ENCODE measurements around the gene PRRC2C. TPM values are rescaled to one million over a fixed set of nuclear protein-coding genes. Genes with fewer than 3 reads are reported as not detected.
A peak's percentile ranks its signal among the peaks of the same experiment; 100 is the strongest.
"Not testable (repeated sequence)": the region's sequence is repeated elsewhere in the genome, so short reads cannot be mapped to it uniquely, and the experiment has no call there.

Gene PRRC2C
- total RNA-seq, 2 donors from 2014 or later = 331 to 343 TPM

DNA sequence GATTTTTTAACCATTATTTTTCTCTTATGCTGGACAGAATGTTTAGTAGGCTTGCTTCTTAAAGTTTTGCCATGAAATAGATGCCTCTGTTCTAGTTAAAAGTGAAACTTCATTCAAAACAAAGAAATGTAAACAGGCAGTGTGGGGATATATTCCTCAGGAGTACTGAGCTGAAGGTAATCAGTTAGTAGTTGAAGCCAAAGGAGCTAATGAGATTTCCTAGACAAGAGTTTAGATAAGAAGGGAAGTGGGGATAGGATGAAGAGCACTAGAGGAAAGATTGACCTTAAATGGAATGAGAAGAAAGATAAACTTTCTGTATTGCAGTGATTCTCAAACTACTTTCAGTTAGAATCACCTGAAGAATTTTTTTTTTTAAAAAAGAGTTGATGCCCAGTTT is 23.9 kb downstream of the PRRC2C start:
- ATAC-seq (no peak), DNase-seq (ENCODE audit: low spot score) (no peak)
- H3K9me3 Mint-ChIP-seq = no peaks in the 10 kb centered on the region
- peak overlapping the region; percentile 34 for H3K4me3 Mint-ChIP-seq
- H3K4me1 Mint-ChIP-seq (ENCODE audit: low read depth in 2 of 2) = peaks cover 68 to 86% of the 10 kb centered on the region in 2 donors
- H3K27me3 Mint-ChIP-seq = no peaks in the 10 kb centered on the region
- H3K27ac Mint-ChIP-seq = peak overlapping the region in 1 of 2 donors; percentile 79
- no peaks in the 10 kb centered on the region for H3K36me3 Mint-ChIP-seq

GRCh38 chr1:171513743-171514142 is 28.4 kb downstream of the PRRC2C start:
- no peak for DNase-seq (ENCODE audit: low spot score)
- H3K9me3 Mint-ChIP-seq = no peaks in the 10 kb centered on the region
- no peaks in the 10 kb centered on the region for H3K27me3 Mint-ChIP-seq
- H3K4me3 Mint-ChIP-seq = no peak overlapping the region
- H3K4me1 Mint-ChIP-seq (ENCODE audit: low read depth in 2 of 2) = peaks cover 55 to 64% of the 10 kb centered on the region in 2 donors
- H3K36me3 Mint-ChIP-seq = peaks cover 30% of the 10 kb centered on the region
- H3K27ac Mint-ChIP-seq = peak overlapping the region; percentile 78 to 92
- ATAC-seq = no peak

DNA sequence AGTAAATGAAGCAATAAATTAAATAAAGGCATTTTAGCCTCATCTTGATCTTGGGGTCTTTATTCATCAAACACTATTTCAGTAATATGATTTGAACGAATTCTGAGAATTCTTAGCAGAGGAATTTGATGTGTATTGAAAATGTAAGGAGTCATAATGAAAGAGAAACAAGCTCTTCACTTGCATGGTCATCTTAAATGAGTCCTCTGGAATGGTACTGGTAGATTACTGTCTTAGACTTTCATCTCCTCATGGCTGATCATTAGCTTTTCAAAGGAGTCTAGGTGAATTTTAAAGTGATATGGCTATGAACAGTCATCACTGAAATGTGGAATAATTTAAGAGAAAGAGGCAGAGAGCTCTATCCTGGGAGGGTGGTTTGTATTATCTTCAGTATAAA is 30.0 kb downstream of the PRRC2C start:
- H3K27ac Mint-ChIP-seq = peak overlapping the region; percentile 78 to 92
- peaks cover 46 to 53% of the 10 kb centered on the region in 2 donors for H3K4me1 Mint-ChIP-seq (ENCODE audit: low read depth in 2 of 2)
- DNase-seq (ENCODE audit: low spot score) = no peak
- no peaks in the 10 kb centered on the region for H3K9me3 Mint-ChIP-seq
- ATAC-seq = peak; percentile 72 to 77
- no peaks in the 10 kb centered on the region for H3K27me3 Mint-ChIP-seq
- H3K4me3 Mint-ChIP-seq = peak overlapping the region; percentile 61
- peaks cover 30% of the 10 kb centered on the region for H3K36me3 Mint-ChIP-seq

- H3K4me1 Mint-ChIP-seq (ENCODE audit: low read depth in 2 of 2) = peaks cover 41 to 48% of the 10 kb centered on the region in 2 donors
- DNase-seq (ENCODE audit: low spot score) (no peak), ATAC-seq (no peak)
- peaks cover 30% of the 10 kb centered on the region for H3K36me3 Mint-ChIP-seq
- H3K27me3 Mint-ChIP-seq = no peaks in the 10 kb centered on the region
- peak overlapping the region; percentile 78 to 92 for H3K27ac Mint-ChIP-seq
- peak overlapping the region; percentile 61 for H3K4me3 Mint-ChIP-seq
- H3K9me3 Mint-ChIP-seq = no peaks in the 10 kb centered on the region
Observed at GRCh38 chr1:171515741-171516140, 30.4 kb downstream of the PRRC2C start.

GRCh38 chr1:171521567-171521966 is 36.2 kb downstream of the PRRC2C start:
- H3K27me3 Mint-ChIP-seq = no peaks in the 10 kb centered on the region
- ATAC-seq = no peak
- H3K27ac Mint-ChIP-seq = peak overlapping the region in 1 of 2 donors; percentile 59
- H3K4me3 Mint-ChIP-seq = no peak overlapping the region
- no peaks in the 10 kb centered on the region for H3K9me3 Mint-ChIP-seq
- DNase-seq (ENCODE audit: low spot score) = no peak
- peaks cover 24% of the 10 kb centered on the region for H3K36me3 Mint-ChIP-seq
- peaks cover 13 to 14% of the 10 kb centered on the region in 2 donors for H3K4me1 Mint-ChIP-seq (ENCODE audit: low read depth in 2 of 2)

GRCh38 chr1:171530676-171531075 is 45.3 kb downstream of the PRRC2C start:
- ATAC-seq (no peak), DNase-seq (ENCODE audit: low spot score) (no peak)
- Mint-ChIP-seq H3K9me3 (no peaks in the 10 kb centered on the region), H3K4me1 (ENCODE audit: low read depth in 2 of 2) (peaks cover 15 to 17% of the 10 kb centered on the region in 2 donors), H3K4me3 (no peak overlapping the region), H3K27me3 (no peaks in the 10 kb centered on the region), H3K27ac (no peak overlapping the region), H3K36me3 (peaks cover 45% of the 10 kb centered on the region)

DNA sequence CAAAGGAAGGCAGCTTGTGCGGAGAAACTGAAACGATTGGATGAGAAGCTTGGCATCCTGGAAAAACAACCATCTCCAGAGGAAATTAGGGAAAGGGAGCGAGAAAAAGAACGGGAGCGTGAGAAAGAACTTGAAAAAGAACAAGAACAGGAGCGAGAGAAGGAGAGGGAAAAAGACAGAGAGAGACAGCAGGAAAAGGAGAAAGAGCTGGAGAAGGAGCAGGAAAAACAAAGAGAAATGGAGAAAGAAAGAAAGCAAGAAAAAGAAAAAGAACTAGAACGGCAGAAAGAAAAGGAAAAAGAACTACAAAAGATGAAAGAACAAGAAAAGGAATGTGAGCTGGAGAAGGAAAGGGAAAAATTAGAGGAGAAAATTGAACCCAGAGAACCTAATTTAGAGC is 47.2 kb downstream of the PRRC2C start:
- peak overlapping the region in 1 of 2 donors; percentile 10 for H3K27ac Mint-ChIP-seq
- peaks cover 53% of the 10 kb centered on the region for H3K36me3 Mint-ChIP-seq
- ATAC-seq = no peak

DNA sequence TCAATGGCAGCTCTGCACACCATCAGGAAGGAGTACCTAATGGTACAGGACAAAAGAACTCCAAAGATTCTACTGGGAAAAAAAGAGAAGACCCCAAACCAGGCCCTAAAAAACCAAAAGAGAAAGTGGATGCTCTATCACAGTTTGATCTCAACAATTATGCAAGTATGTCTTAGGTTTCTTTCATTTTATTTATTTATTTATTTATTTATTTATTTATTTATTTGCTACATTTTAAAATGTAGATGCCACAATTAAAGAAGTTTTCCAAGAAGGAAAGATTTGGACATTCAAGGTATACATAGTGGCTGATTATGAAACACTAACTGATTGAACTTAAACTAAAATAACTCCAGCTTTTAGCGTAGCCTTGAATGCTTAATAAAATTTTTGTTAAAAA is 60.2 kb downstream of the PRRC2C start:
- Mint-ChIP-seq H3K9me3 (no peaks in the 10 kb centered on the region), H3K27me3 (no peaks in the 10 kb centered on the region), H3K27ac (no peak overlapping the region), H3K4me3 (no peak overlapping the region), H3K36me3 (peaks cover 25% of the 10 kb centered on the region), H3K4me1 (ENCODE audit: low read depth in 2 of 2) (peaks cover 9 to 11% of the 10 kb centered on the region in 2 donors)
- DNase-seq (ENCODE audit: low spot score) = no peak
- ATAC-seq = no peak

More for the DNA sequence above, 47.2 kb downstream of the PRRC2C start:
- Mint-ChIP-seq H3K4me3 (no peak overlapping the region), H3K27me3 (no peaks in the 10 kb centered on the region), H3K9me3 (no peaks in the 10 kb centered on the region), H3K4me1 (ENCODE audit: low read depth in 2 of 2) (peaks cover 13 to 17% of the 10 kb centered on the region in 2 donors)
- no peak for DNase-seq (ENCODE audit: low spot score)

- ATAC-seq = no peak
- Mint-ChIP-seq H3K27ac (no peak overlapping the region), H3K27me3 (no peaks in the 10 kb centered on the region), H3K36me3 (peaks cover 38% of the 10 kb centered on the region), H3K4me1 (ENCODE audit: low read depth in 2 of 2) (peaks cover 31 to 35% of the 10 kb centered on the region in 2 donors), H3K4me3 (no peak overlapping the region), H3K9me3 (no peaks in the 10 kb centered on the region)
- no peak for DNase-seq (ENCODE audit: low spot score)
Observed at GRCh38 chr1:171550050-171550449, 64.7 kb downstream of the PRRC2C start.

DNA sequence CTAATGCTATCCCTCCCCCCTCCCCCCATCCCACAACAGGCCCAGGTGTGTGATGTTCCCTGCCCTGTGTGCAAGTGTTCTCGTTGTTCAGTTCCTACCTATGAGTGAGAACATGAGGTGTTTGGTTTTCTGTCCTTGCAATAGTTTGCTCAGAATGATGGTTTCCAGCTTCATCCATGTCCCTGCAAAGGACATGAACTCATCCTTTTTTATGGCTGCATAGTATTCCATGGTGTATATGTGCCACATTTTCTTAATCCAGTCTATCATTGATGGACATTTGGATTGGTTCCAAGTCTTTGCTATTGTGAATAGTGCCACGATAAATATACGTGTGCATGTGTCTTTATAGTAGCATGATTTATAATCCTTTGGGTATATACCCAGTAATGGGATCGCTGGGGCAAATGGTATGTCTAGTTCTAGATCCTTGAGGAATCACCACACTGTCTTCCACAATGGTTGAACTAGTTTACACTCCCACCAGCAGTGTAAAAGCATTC is 65.3 kb downstream of the PRRC2C start:
- not testable (repeated sequence) for H3K27me3 Mint-ChIP-seq; H3K9me3 Mint-ChIP-seq; H3K27ac Mint-ChIP-seq; ATAC-seq; DNase-seq (ENCODE audit: low spot score); H3K4me3 Mint-ChIP-seq
- H3K4me1 Mint-ChIP-seq (ENCODE audit: low read depth in 2 of 2) = peaks cover 32 to 37% of the 10 kb centered on the region in 2 donors
- H3K36me3 Mint-ChIP-seq = peaks cover 43% of the 10 kb centered on the region

DNA sequence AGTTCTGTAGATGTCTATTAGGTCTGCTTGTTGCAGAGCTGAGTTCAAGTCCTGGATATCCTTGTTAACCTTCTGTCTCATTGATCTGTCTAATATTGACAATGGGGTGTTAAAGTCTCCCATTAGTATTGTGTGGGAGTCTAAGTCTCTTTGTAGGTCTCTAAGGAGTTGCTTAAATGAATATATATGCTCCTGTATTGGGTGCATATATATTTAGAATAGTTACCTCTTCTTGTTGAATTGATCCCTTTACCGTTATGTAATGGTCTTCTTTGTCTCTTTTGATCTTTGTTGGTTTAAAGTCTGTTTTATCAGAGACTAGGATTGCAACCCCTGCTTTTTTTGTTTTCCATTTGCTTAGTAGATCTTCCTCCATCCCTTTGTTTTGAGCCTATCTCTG is 68.6 kb downstream of the PRRC2C start:
- not testable (repeated sequence) for ATAC-seq; H3K9me3 Mint-ChIP-seq; DNase-seq (ENCODE audit: low spot score); H3K27me3 Mint-ChIP-seq; H3K4me3 Mint-ChIP-seq
- H3K4me1 Mint-ChIP-seq (ENCODE audit: low read depth in 2 of 2) = peaks cover 37 to 41% of the 10 kb centered on the region in 2 donors
- peak overlapping the region; percentile 10 to 40 for H3K27ac Mint-ChIP-seq
- peaks cover 58% of the 10 kb centered on the region for H3K36me3 Mint-ChIP-seq

DNA sequence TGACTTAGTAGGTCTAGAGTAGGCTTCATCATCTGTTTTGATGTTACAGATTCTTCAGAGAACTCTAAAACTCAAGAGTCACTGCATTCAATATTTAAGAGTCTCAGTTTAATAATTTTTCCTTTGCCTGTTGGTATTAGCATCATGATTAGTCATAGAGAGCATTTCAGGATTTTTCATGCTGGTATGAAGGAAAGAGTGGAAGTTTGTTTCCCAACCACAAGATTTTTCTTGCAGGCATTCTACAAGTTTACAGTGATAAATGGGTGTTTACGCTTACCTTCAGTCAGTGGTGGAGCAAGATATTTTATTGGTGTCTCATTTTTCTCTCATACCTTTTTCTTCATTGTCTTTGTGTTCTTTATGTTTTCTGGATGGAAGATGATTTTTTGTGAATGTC is 78.3 kb downstream of the PRRC2C start:
- no peaks in the 10 kb centered on the region for H3K9me3 Mint-ChIP-seq
- peaks cover 0 to 8% of the 10 kb centered on the region in 2 donors for H3K4me1 Mint-ChIP-seq (ENCODE audit: low read depth in 2 of 2)
- H3K27ac Mint-ChIP-seq = no peak overlapping the region
- H3K27me3 Mint-ChIP-seq = no peaks in the 10 kb centered on the region
- peaks cover 19% of the 10 kb centered on the region for H3K36me3 Mint-ChIP-seq
- ATAC-seq (no peak), DNase-seq (ENCODE audit: low spot score) (no peak)
- H3K4me3 Mint-ChIP-seq = no peak overlapping the region

DNA sequence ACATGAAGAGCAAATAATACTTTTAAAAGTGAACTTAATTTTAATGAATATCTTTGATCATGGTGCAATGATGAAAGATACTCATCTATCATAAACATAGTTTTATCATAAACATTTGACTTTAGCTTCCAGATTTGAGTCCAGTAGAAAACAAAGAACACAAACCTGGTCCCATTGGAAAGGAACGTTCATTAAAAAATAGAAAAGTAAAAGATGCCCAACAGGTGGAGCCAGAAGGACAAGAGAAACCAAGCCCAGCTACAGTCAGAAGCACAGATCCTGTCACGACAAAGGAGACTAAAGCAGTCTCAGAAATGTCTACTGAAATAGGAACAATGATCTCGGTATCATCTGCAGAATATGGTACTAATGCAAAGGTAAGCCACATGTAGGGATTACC is 81.1 kb downstream of the PRRC2C start:
- ATAC-seq (no peak), DNase-seq (ENCODE audit: low spot score) (no peak)
- no peak overlapping the region for H3K4me3 Mint-ChIP-seq
- H3K4me1 Mint-ChIP-seq (ENCODE audit: low read depth in 2 of 2) = peaks cover 0 to 6% of the 10 kb centered on the region in 2 donors
- H3K27me3 Mint-ChIP-seq = no peaks in the 10 kb centered on the region
- H3K9me3 Mint-ChIP-seq = no peaks in the 10 kb centered on the region
- no peak overlapping the region for H3K27ac Mint-ChIP-seq
- peaks cover 11% of the 10 kb centered on the region for H3K36me3 Mint-ChIP-seq

GRCh38 chr1:171570295-171570694 is 85.0 kb downstream of the PRRC2C start:
- Mint-ChIP-seq H3K27ac (peak overlapping the region in 1 of 2 donors; percentile 1), H3K4me1 (ENCODE audit: low read depth in 2 of 2) (peaks cover 0 to 3% of the 10 kb centered on the region in 2 donors), H3K9me3 (no peaks in the 10 kb centered on the region), H3K27me3 (no peaks in the 10 kb centered on the region), H3K36me3 (peaks cover 14% of the 10 kb centered on the region), H3K4me3 (no peak overlapping the region)
- no peak for DNase-seq (ENCODE audit: low spot score)
- ATAC-seq = no peak

DNA sequence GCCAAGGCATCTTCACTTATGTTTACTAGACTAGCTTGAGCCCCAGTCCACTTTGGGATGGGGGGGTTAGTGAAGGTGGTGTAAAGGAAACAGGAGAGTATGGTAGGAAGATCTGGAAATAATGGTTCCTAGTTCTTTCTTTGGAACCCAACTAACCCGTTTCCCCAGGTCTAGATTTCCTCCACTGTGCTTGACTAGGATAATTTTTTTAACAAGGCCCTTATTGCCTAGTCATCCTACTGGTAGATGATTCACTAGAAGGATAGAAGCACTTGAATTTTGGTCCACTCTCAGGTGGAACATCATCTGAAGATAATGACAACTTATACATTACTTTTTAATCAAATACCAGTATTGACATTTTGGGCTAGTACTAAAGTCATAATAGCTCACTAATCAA is 90.8 kb downstream of the PRRC2C start:
- ATAC-seq (no peak), DNase-seq (ENCODE audit: low spot score) (no peak)
- peaks cover under 1 to 10% of the 10 kb centered on the region in 2 donors for H3K4me1 Mint-ChIP-seq (ENCODE audit: low read depth in 2 of 2)
- no peaks in the 10 kb centered on the region for H3K27me3 Mint-ChIP-seq
- H3K27ac Mint-ChIP-seq = no peak overlapping the region
- no peaks in the 10 kb centered on the region for H3K9me3 Mint-ChIP-seq
- H3K36me3 Mint-ChIP-seq = peaks cover 30% of the 10 kb centered on the region
- H3K4me3 Mint-ChIP-seq = no peak overlapping the region

Data from natural killer cell treated with Interleukin-12 subunit alpha and Interleukin-12 subunit beta and Interleukin-15 and Interleukin-18, amount 100 ng/mL, for 72 hours (primary cell).